ENCODE measurements around the gene PPP3R1. TPM values are rescaled to one million over a fixed set of nuclear protein-coding genes. Genes with fewer than 3 reads are reported as not detected.

Gene PPP3R1
- total and polyA plus RNA-seq, 10 of the 15 experiments (the other 5 are each of a cell fraction or from before 2014, with no cell fraction given), result 1.5 to 61.0 (median 15.8) TPM

- ATAC-seq, result no peak
- no peak overlapping the region for H3K27ac ChIP-seq (ENCODE audit: control insufficient read depth, insufficient read depth)
- TF ChIP-seq RCOR1 (conservative IDR thresholded peaks at IDR 0.05; ENCODE audit: low read depth, low read length), result no peak
- no peak for TF ChIP-seq YBX1 (IDR thresholded peaks at IDR 0.05)
- TF ChIP-seq JUNB (IDR thresholded peaks at IDR 0.05), result no peak
- no peak for TF ChIP-seq NR2C2 (IDR thresholded peaks at IDR 0.05; ENCODE audit: borderline replicate concordance, control insufficient read depth, insufficient read length, low read depth)
- TF ChIP-seq ZSCAN29 (IDR thresholded peaks at IDR 0.05), result no peak
- TF ChIP-seq CEBPZ (IDR thresholded peaks at IDR 0.05; ENCODE audit: low read depth, low read length), result no peak
- no peak for TF ChIP-seq GATAD2B (conservative IDR thresholded peaks at IDR 0.05; ENCODE audit: low read depth)
- TF ChIP-seq STAT3 (IDR thresholded peaks at IDR 0.05; ENCODE audit: low read depth, low read length), result no peak
- TF ChIP-seq HCFC1 (IDR thresholded peaks at IDR 0.05; ENCODE audit: low read length), result no peak
- no peak for TF ChIP-seq DPF2 (IDR thresholded peaks at IDR 0.05)
- TF ChIP-seq SUZ12 (IDR thresholded peaks at IDR 0.05; ENCODE audit: unreplicated experiment), result no peak
- TF ChIP-seq EZH2 (IDR thresholded peaks at IDR 0.05; ENCODE audit: borderline replicate concordance, control insufficient read depth, low read depth, low read length), result no peak
- TF ChIP-seq CHD1 (IDR thresholded peaks at IDR 0.05; ENCODE audit: low read depth, low read length), result no peak
- TF ChIP-seq ZBTB4 (CRISPR knock-in tag; IDR thresholded peaks at IDR 0.05), result no peak
- no peak for TF ChIP-seq MYB (IDR thresholded peaks at IDR 0.05; ENCODE audit: borderline replicate concordance, low read depth, low read length)
- no peak for TF ChIP-seq IRF4 (IDR thresholded peaks at IDR 0.05; ENCODE audit: low read depth, low read length)
- BruUV-seq (replicated peaks), result no TSS peak
- no peak for DNase-seq (ENCODE audit: low read depth, low spot score)
- RAD21 ChIA-PET (ENCODE audit: unreplicated experiment), result interaction anchor here (1.9 to 3.3 kb wide), 2 partner anchors 11 to 159 kb away, joined by 6 to 41 read pairs; no protein-coding TSS in a partner anchor
- no peak for FAIRE-seq
- intact Hi-C loops (cut with micrococcal nuclease; ENCODE audit: unreplicated experiment) (loop anchor here (10.0 kb wide), 1 partner anchor 226 kb away; no protein-coding TSS in a partner anchor), in situ Hi-C loops (cut with MboI) (no loop called here)
- no peaks in the 10 kb centered on the region for H3K27me3 ChIP-seq (replicated peaks in 1 of 2; ENCODE audit: control insufficient read depth in 2 of 2, insufficient read depth in 2 of 2, low read length in 1 of 2)
- H3K4me1 ChIP-seq (ENCODE audit: control insufficient read depth, insufficient read depth, low read length), result no peaks in the 10 kb centered on the region
- H3K9ac ChIP-seq (ENCODE audit: control insufficient read depth, insufficient read depth, low read length), result no peak overlapping the region
- 95% methylated on average over 1 of the region's 1 CpG for WGBS (ENCODE audit: insufficient coverage, insufficient replicate concordance, low lambda C conversion rate, missing lambda C conversion rate)
- no peak overlapping the region for H3K4me2 ChIP-seq (ENCODE audit: control insufficient read depth, insufficient read depth)
- no peak overlapping the region for H3K4me3 ChIP-seq
- H4K20me1 ChIP-seq (ENCODE audit: control insufficient read depth, insufficient read depth), result no peaks in the 10 kb centered on the region
- SMC1A ChIA-PET (ENCODE audit: uncharacterized antibody, unreplicated experiment), result interaction anchor here (0.9 to 6.7 kb wide), 3 partner anchors 12 to 159 kb away, joined by 3 to 64 read pairs (median 4); no protein-coding TSS in a partner anchor
- POLR2A ChIA-PET, result no interaction called here
- no peaks in the 10 kb centered on the region for H3K36me3 ChIP-seq (ENCODE audit: control insufficient read depth in 2 of 2, insufficient read depth in 2 of 2, low read length in 1 of 2)
- H3K9me3 ChIP-seq (replicated peaks; ENCODE audit: control insufficient read depth, insufficient read depth, low read length), result no peaks in the 10 kb centered on the region
- H3K79me2 ChIP-seq (ENCODE audit: control insufficient read depth, insufficient read depth, low read length), result no peaks in the 10 kb centered on the region
- CTCF ChIA-PET, result interaction anchor here (0.7 to 10.0 kb wide), 7 partner anchors 8 to 856 kb away, joined by 3 to 130 read pairs (median 4); no protein-coding TSS in a partner anchor
- no peak overlapping the region for H2AFZ ChIP-seq (ENCODE audit: control insufficient read depth, low read depth, low read length)
These were observed 28.5 kb upstream of the PPP3R1 start for GRCh38 chr2:68280796-68281195.

Measured in GM12878 (cell line).